T47D (cell line): ENCODE measurements around the gene TMEM135.

ENCODE experiments used
- DNase-seq, 2 experiments: peaks; one replicate each; pipeline versions ENCODE4 v3.0.0 to v3.0.0-alpha.2; 2011 to 2012; ENCODE audit warnings: low read depth in 1 of 2, low spot score in 1 of 2
- JUND ChIP-seq: IDR thresholded peaks from 2 replicates; pipeline ENCODE4 v1.6.1; 2012; ENCODE audit warnings: low read depth
- in situ Hi-C: cut with HindIII; loops from 2 replicates; pipeline ENCODE4 v1.10.0; 2016; ENCODE audit warnings: low sequenced_read_pairs, low pct_unique_long_range_greater_than_20kb

TMEM135 gene

DNA sequence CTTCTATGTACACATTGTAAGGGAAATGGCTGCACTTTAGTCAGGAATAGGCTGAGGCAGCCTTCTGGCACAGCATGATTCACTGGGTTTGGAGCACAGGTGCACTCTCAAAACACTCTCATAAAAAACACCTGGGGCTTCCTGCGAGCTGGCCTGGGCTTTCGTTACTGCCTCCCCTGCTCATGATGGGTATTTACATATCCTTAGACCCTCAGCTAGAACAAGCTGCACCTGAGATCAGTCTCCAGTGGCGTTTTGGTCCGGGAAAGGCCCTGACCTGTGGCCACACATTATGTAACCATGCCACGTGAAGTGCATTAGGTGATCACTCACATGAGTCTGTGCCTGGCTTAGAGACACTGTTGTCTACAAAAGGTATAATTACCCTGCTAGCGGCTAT, 321.7 kb downstream of the TMEM135 start:
- TF ChIP-seq JUND: no peak
- no peak for DNase-seq
- in situ Hi-C loops: no loop called here

DNA sequence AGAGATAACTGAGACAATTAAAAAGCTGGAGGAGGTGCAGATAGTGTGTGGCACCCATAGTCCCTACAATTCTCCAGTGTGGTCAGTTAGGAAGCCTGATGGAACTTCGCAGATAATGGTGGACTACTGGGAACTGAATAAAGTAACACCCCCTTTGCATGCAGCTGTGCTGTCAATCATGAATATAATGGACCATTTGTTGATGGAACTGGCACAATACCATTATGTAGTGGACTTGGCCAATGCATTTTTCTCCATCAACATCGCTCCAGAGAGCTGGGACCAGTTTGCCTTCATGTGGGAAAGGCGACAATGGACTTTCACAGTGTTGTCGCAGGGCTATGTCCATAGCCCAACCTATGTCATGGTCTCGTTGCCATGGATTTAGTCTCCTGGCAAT, 324.2 kb downstream of the TMEM135 start:
- no peak for TF ChIP-seq JUND
- in situ Hi-C loops: no loop called here
- no peak for DNase-seq

DNA sequence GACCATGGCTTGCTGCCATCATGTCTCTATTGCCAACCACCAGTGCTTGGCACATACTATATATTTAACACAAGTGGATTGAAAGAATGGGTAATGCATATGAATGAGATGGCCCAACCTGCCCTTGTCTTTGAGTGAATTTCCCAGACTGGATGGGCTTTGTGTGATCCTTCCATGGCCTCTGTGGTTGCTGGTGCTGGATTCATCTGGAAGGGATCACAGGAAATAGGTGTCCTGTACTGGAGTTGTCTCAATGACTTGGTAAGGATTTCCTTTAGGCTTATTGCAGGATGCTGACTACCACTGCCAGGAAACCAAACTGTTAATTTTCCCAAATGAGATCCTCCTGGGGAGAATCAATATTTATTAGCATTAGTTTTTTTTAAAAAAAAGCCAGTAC, 328.6 kb downstream of the TMEM135 start:
- in situ Hi-C loops: no loop called here
- no peak for TF ChIP-seq JUND
- DNase-seq: no peak

DNA sequence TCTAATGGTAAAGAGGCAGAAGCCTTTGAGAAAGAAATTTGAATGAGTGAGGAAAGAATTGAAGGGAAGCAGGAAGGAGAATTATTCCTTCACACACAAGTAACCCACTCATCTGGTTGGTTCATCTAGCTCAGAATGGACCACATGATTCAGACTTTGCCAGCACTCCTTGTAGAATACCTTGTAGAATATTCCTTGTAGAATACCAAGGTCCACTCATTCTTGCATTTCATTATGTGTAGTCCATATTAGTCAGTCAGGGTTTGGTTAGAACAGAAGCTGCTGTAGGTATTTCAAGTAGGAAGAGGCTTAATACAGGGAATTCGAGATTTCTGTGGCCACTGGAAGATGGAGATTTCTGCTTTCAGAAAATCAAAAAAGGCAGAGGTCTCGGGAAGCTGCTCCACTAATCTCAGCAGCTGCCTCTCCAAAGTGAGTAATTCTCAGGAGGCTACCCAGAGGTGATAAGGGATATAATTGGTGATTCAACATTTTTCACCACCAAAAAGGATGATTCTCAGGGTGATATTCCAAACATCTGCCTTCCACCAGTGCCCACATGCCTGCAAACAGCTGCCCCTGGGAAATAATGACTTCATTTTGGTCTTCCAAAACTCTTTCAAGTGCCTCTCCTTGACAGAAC, 329.1 kb downstream of the TMEM135 start:
- TF ChIP-seq JUND: no peak
- in situ Hi-C loops: no loop called here
- no peak for DNase-seq

DNA sequence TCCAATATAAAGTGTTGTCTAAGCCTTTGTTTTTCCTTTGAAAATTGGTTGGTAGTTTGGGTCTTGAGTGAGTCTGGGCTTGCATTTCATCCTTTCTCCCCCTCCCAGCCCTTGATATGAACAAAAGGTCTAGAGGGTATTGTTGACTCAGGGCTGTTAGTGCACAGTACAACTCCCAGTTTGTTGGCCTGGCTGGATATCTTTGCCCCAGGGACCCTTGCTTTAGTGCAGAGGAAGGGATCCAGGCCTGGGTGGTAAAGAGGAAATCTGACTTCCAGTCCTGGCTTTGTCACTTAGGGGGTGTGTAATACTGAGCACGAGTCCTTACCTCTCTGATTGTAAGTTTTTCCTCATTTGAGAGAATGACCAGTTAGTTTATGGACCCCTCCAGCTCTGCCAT, 330.4 kb downstream of the TMEM135 start:
- in situ Hi-C loops: no loop called here
- DNase-seq: no peak
- TF ChIP-seq JUND: no peak

DNA sequence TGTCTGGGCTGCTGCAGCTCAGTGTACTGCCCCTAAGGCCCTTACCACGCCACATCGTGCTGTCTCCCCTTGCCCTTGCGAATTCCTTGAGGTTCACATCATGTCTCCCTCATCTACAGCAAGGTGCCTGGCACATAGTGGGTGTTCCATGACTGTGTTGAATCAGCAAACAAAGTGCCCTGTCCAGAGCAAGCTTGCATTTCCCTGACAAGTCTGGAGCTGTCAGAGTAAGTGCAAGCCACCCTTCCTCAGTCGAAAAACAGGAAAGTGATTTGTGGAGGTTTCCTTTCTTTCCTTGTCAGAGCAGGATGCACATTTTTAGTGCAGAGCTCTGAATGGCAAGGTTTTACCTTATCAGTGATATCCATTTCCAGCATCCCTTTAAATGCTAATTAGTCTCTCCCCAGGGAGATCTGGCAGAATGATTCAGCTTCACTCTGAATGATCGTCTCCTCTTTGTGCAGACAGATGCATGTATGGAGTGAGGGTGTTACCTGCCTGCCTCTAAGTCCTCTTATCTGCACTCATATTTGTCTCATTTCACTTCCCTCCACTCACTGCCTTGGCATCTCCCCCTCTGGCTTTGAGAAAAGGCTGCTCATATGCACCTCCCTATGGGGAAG, 331.2 kb downstream of the TMEM135 start:
- in situ Hi-C loops: no loop called here
- no peak for TF ChIP-seq JUND
- DNase-seq: no peak

DNA sequence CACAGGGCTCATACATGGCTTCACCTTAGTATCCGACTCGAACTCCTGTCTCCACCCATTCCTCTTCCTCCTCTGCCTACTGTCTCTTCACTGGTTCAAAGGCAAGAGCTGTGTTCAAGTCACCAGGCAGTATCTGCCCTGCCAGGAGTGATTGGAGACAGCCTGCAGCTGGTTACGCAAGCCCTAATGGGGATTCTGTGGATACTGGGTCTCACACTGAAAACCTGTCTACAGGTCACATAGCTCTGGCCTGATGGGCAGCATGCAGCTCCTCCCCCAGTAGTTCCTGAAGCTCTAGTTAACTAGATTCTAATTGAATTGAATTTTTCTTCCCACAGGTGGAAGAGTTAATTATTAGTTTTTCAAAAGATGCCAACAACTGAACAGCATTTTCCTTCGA, 332.2 kb downstream of the TMEM135 start:
- DNase-seq: no peak
- TF ChIP-seq JUND: no peak
- in situ Hi-C loops: no loop called here

DNA sequence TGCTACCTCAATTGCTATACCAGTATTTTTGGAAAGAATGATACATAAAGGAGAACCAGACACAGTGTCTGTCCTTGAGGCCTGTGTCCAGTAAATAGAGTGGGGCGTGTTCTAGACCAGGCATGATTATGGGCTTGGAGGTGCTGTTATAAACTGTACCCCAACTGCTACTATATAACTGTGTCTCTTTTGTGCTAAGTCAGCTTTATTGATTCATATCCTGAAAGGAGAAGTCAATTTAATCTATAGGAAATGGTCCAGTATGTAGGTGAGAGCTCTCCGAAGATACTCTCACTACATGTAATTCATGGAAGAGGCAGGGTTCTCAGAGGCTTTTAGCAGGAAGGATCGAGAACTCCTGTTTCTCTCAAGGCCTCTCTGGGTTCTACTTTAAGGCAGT, 334.3 kb downstream of the TMEM135 start:
- in situ Hi-C loops: no loop called here

More for the DNA sequence above, 334.3 kb downstream of the TMEM135 start:
- no peak for DNase-seq
- no peak for TF ChIP-seq JUND
